HG03095 (cell line): ENCODE measurements around the gene FOXN3.
A peak's percentile ranks its signal among the peaks of the same experiment; 100 is the strongest.

Source experiments
- ATAC-seq: cut with Tn5 transposase; IDR thresholded peaks from one replicate; pipeline ENCODE4 v1.9.1; 2021; ENCODE audit warnings: moderate library complexity; ENCODE audit not compliant: unreplicated experiment

FOXN3 gene

DNA sequence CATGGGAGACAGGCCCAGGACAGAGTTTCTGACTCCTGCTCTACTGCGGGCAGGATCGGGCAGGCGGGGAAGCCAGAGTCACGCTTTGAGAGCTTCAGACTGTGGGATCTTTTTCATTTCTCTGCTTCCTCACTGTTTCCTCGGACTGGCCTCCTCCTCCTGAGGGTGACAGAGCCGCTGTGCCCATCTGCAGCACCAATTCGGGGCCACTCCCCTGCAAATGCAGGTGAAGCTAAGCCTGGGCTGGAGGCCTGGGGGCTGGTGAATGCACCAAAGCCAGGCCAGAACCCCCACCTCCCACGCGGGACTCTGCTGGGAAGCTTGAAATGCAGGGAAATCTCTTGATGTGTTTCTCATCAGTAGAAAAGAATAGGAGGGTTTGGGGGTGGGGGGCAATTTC, 77.5 kb downstream of the FOXN3 start:
- no peak for ATAC-seq

DNA sequence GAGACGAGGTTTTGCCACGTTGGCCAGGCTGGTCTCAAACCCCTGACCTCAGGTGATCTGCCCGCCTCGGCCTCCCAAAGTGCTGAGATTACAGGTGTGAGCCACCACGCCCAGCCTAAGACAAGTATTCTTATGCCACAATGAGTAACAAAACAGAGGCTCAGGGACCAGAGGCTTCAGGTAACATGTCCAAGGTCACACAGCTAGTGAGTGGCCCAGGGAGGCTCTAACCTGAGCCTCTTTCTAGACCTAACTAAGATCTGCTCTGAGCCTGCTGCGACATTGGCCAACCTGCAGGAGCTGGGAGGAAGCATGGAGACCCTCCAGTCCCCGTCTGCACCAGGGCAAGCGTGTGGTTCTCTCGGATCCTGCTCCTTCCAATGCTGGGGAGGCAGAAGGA, 77.9 kb downstream of the FOXN3 start:
- ATAC-seq: no peak

DNA sequence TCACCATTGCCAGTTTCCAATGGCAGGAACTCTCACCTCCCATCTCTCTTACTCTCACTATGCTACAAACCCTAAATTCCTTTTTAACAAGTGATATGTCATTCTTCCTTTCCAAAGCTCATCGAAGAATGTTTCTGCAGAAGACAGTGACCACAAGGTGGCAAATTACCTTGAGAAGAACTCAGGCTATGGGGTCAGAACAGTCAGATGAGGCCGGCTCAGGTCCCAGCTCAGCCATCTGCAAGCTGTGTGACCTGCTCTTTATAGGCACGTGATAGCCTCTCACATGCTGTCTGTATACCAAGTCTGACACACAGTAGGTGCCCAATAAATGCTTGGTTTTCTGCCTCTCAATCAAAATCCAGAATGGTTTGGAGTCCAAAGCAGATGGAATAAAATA, 80.7 kb downstream of the FOXN3 start:
- no peak for ATAC-seq

DNA sequence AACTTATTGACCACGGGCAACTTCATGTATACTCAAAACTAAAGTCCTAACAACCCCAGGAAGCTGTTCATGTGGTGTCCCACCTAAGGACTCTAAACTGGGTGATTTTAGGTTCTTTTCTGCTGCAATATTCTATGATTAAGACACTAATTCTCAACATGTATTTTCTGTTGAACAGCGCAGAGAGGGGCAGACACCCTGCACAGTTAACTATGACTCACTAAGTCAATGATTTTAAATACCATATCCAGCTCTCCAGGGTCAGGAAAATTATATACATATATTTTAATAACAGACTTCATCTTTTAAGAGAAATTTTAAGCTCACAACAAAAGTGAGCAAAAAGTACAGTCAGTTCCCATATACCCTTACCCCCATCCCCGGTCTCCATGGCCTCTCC, 85.0 kb downstream of the FOXN3 start:
- no peak for ATAC-seq

DNA sequence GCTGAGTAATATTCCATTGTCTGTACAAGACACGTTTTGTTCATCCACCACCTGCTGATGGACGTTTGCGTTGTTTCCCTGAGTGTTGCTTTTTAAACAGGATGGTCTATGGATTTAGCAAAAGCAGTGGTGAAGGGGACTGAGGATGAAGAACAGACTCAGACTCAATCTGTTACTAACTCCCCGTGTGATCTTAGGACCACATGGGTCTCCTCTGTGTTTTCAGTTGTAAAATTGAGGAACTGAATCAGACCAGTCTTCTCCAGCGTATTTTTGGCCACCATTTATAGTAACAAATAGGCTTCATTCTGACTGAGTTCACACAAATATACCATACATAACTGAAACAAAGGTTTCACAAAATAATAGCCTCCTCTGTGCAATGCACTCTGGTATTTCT, 85.6 kb downstream of the FOXN3 start:
- peak; percentile 76 for ATAC-seq

DNA sequence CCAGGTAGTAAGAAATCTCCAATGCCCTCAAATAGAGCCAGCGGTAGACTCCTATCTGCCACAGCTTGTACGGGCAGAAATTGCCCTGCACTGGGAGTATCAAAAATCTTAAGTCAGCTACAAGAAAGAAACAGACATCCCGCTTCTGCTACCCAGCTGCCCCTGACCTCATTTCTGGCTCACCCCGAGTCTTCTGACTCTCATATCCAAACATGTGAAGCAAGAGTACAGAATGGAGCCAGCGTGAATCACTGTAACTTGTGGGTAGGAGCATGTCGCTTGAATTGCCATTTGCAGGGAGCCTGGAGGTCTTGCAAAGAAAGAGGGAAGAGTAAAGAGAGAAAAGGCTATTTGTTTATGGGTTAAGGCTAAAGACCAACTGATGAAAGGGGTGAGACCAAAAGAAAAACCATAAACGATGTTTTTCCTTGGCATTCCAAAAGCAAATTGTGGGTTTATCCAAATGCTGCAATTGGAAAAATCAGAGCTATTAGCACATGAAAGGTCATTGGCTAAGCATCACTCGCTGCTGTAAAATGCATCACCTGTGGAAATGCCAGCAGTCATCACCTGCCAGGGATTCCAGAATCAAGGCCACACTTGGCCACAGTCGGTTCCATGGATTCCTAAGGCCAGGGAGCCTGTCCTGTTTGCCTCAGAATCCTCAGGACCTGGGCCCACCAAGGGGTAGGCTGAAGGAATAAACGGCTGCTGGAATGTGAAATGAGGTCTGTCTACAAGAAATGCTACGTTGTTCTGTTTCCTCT, 86.6 kb downstream of the FOXN3 start:
- ATAC-seq: no peak

GRCh38 chr14:89327771-89328212, 89.2 kb downstream of the FOXN3 start:
- ATAC-seq: no peak

GRCh38 chr14:89325959-89326358, 91.1 kb downstream of the FOXN3 start:
- no peak for ATAC-seq

DNA sequence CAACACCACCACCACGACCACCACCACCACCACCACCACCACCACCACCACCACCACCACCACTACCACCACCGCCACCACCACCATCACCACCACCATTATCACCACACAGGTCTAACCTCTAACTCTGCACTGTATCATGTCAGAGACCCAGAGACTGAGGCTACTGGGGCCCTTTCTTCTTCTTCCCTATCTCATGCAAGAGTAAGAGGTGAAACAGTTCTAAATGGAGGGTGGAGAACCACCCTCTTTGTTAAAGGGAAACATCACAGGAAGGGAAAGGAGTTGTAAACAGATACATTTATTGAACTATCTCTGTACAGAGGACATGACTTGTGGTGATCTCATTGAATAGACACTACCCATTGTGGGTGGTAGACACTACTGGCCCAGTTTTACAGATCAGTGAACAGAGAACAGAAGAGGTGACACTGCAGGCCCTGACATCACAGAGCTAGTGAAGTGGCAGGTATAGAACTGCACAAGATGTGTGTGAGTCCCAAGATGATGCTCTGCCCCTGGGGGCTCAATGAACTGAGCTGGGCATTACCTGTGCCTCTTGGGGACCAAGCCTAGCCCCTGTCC, 91.6 kb downstream of the FOXN3 start:
- peak; percentile 48 for ATAC-seq

GRCh38 chr14:89324501-89325298, 92.3 kb downstream of the FOXN3 start:
- ATAC-seq: peak; percentile 61

DNA sequence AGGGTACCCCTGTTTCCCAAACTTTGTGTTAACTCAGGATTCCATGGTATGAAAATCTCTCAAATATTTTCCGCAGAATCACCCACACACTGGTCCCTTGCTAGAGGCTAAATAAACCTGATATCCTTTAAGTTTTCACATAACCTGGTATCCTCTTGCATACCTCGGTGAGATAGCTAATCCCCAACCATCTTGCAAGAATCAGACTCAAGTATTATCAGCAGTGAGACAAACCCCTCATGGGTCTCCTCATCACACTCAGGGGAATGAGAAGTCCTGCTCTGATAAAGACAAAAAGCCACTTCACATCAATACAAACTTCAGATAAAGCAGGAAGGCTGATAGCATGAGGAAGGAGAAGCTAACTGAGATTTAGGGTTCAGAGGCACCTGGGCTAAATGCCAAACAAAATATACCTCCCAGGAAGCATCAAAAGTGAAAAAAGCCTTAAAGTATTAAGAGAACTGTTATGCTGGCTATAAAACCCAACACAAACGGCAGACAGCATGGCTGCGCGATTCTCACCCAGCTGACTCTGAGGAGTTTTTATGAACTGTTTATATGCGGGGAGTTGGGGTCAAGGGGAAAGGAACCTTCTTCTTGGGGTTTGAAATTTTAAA, 96.5 kb downstream of the FOXN3 start:
- no peak for ATAC-seq

- no peak for ATAC-seq
These were observed 97.3 kb downstream of the FOXN3 start for GRCh38 chr14:89319687-89320086.

DNA sequence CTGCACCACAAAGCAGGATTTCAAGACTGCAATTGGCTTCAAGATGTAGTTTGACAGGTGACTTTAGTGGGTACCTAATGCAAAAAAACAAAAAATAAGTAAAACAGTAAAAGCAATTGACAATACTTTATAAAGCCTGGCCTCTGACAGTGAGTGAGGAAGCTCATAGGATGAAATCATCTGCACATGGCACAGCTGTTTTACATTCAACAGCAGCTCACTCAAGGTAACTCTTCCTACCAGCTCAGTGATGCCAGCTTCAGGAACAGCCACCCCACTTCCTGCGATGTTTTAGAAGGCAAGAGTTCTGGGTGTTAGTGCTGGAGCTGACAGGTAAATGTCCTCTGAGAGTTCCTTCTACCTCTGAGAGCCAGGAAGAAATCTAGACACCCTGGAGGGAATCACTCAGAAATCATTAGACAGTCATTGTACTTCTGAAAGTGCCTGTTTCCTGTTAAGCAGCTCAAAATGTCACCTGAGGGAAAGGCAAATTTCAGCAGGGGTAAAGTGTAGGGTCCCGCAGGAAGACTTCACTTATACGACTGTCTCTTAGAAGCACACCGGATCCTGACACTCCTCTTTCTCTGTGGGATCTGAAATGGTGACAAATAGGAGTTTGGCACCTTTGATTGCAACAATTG, 99.9 kb downstream of the FOXN3 start:
- peak; percentile 76 for ATAC-seq

DNA sequence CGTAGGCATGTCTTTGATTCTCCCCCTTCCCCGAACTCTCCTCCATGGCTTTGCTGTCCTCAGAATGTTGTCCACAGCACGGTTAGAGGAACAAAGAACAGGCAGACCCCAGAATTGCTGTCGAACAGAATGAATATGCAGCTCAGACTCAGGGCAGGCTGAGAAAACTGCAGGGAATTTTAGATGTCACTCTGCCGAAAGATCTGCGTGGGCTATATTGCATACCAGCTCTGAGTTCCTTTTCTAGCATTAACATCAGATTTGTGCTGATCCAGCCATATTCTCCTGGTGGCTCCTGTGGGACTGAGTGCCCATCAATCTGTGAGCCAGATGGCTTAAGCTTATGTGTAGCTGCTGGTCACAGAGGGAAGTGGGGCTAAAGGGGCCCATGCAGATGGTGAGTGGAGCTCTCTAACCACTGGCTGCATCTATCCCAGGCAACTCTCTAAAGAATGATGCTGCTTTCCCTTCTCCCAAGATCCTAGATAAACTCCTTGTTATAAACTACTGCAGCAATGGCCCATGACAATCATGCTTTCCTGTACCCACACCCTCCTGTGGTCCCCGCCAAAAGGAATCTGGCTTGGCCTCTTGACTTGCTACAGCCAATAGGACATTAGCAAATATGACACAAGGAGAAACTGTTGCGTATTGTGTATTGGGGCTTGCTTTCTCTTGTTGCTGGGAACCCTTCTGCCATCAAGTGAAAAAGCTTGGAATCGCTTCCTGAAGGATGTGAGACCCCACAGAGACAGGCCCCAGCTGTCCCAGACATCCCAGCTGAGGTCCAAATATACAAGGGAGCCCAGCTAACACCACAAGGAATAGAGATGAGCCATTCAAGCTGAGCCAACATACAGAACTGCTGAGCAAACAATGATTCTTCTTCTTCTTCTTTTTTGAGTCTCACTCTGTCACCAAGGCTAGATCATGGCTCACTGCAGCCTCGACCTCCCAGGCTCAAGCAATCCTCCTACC, 101.3 kb downstream of the FOXN3 start:
- no peak for ATAC-seq

DNA sequence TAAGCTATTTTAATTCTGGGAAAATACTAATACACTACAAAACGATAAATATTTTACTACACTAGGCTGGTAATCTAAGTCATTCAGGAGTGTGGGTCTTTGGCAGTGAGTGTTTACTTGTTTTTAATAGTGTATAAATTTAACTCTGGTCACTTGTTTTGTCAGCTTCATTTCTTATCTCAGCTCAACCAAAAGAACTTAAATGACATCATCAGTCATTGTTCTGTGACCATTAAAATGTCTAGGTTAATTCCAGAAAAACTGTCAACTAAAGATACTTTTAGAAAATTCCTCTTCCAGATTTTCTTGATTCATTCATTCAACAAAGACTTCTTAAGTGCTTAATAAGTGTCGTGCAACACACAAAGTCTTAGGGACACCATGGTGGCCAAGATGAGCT, 102.8 kb downstream of the FOXN3 start:
- ATAC-seq: no peak

GRCh38 chr14:89312932-89313331, 104.1 kb downstream of the FOXN3 start:
- no peak for ATAC-seq

DNA sequence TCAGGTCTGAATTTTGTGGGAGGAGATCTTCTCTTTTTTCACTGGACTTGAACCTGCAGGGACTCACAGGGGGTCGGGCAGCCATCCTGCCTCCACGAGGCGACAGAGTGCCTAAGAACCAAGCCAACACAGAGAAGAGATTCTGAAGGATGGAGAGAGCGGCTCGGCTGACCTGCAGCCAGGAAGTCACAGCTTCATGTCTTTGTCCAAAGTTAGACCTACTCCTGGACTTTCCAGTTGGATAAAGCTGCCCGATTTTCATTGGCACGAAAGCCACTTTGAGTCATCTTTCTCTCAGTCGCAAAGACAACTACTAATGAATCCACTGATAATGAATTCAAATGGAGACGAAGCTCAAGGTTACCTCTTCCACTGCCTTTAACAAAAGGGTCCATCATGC, 106.8 kb downstream of the FOXN3 start:
- no peak for ATAC-seq

- ATAC-seq: no peak
These were observed 107.3 kb downstream of the FOXN3 start for GRCh38 chr14:89309670-89310177.

DNA sequence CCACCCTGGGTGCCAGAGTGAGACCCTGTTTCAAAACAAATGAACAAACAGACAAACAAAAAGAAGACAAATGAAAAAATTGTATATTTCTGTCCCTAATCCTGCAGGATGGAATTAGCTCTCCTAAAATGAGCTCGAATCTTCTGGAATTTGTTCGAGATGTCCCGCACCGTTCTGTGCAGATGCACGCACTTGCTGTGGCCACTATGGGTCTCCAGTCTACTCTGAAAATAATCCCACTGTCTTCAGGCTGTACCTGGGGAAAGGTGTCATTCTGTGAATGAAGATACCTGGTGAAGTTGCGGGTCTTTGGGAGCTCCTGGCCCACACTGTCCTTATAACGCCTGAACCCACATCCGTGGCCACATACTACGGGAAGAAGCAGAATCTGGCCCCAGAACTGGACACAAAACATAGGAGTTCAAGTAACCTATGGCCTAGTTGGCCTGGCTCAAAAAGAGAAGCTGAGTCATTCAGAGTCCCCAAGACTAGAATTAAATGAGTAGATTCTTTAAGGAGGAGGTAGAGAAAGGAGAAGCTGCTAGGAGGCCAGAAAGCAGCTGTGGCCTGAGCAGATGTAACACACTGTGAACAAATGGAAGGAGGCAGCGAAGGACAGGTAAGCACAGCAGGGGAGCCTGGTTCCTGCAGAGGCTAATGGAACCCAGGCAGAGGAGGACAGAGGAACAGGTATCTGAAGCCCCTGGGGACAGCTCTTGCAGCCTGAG, 108.6 kb downstream of the FOXN3 start:
- ATAC-seq: no peak
